K562 (cell line): ENCODE measurements around the gene FOS. TPM values are rescaled to one million over a fixed set of nuclear protein-coding genes. Genes with fewer than 3 reads are reported as not detected.

Source experiments
- ATAC-seq: fragments of 200-7000 bp; cut with Tn5 transposase; 3 replicates; pipeline ENCODE4 v1.9.1; 2020; ENCODE audit warnings: moderate library complexity
- BruUV-seq: library from RNA; stranded (reverse); fragments of 400-500 nt; replicated peaks from 2 replicates; lab custom pipeline; 2021; lab: Mats Ljungman, UMichigan
- CTCF ChIA-PET: fragments of 300-600 bp; formaldehyde crosslinking; extraction: SDS; loops from one replicate; lab custom pipeline; 2021; ENCODE audit warnings: low intra/inter-chr PET ratio; lab: Yijun Ruan, JAX
- POLR2A ChIA-PET: fragments of 300-600, 350-650 bp; sonication (Branson Sonifier 250); formaldehyde crosslinking; extraction: SDS; loops from one replicate; lab custom pipeline; 2021; ENCODE audit warnings: antibody characterized with exemption, inconsistent platforms; lab: Yijun Ruan, JAX
- DNase-seq, 4 experiments: peaks; one replicate each; pipeline versions ENCODE4 v3.0.0 to v3.0.0-alpha.2; 2011 to 2018; ENCODE audit warnings: low spot score in 3 of 4, mixed read lengths in 3 of 4; ENCODE audit errors: extremely low read depth in 1 of 4
- FAIRE-seq: peaks from 2 replicates; lab custom pipeline; 2011; peaks lifted over from hg19 to GRCh38; lab: Jason Lieb, UNC
- H2AFZ ChIP-seq: 2 replicates; pipeline ENCODE4 v1.6.0; 2011; ENCODE audit warnings: low read depth, low read length, control low read depth, inconsistent platforms
- H3K27ac ChIP-seq: fragments of 200-600 bp; 3 replicates; pipeline ENCODE4 v1.8.0; 2011; ENCODE audit warnings: low read depth, mild to moderate bottlenecking, control low read depth, inconsistent platforms, low read length, moderate library complexity, mixed read lengths; ENCODE audit errors: extremely low read depth
- H3K27me3 ChIP-seq, 2 experiments: fragments of 300-600 bp in 1 of 2; 2 replicates in 1 of 2; 3 replicates in 1 of 2; pipeline versions ENCODE4 v1.6.0 to v1.8.0; 2011; ENCODE audit warnings: inconsistent platforms in 2 of 2, low read length in 2 of 2, mild to moderate bottlenecking in 1 of 2, mixed read lengths in 1 of 2, moderate library complexity in 1 of 2; ENCODE audit not compliant: control insufficient read depth in 2 of 2, insufficient read depth in 2 of 2
- H3K36me3 ChIP-seq: fragments of 300-600 bp; 3 replicates; pipeline ENCODE4 v1.8.0; 2011; ENCODE audit warnings: mild to moderate bottlenecking, low read length, inconsistent platforms; ENCODE audit not compliant: control insufficient read depth, insufficient read depth
- H3K4me1 ChIP-seq, 2 experiments: fragments of 200-600 bp in 1 of 2; replicated peaks in 1 of 2; 2 replicates in 1 of 2; 3 replicates in 1 of 2; pipeline versions ENCODE4 v1.5.1 to v1.8.0; 2011; ENCODE audit warnings: inconsistent platforms in 2 of 2, low read length in 2 of 2, mild to moderate bottlenecking in 1 of 2, mixed read lengths in 1 of 2, moderate library complexity in 1 of 2; ENCODE audit not compliant: control insufficient read depth in 2 of 2, insufficient read depth in 2 of 2
- H3K4me2 ChIP-seq: 2 replicates; pipeline ENCODE4 v1.6.1; 2011; ENCODE audit warnings: low read length, control low read depth, inconsistent platforms, mixed read lengths; ENCODE audit not compliant: insufficient read depth
- H3K4me3 ChIP-seq: fragments of 200-600 bp; sonication (generic), shearing (Covaris generic); 2 replicates; pipeline ENCODE4 v1.5.1; 2016; ENCODE audit warnings: control low read depth, inconsistent platforms
- H3K79me2 ChIP-seq: fragments of 200-600 bp; 3 replicates; pipeline ENCODE4 v1.8.0; 2011; ENCODE audit warnings: low read length, inconsistent platforms; ENCODE audit not compliant: control insufficient read depth, insufficient read depth
- H3K9ac ChIP-seq, 2 experiments: 2 replicates each; pipeline versions ENCODE4 v1.6.0 to v1.6.1; 2011; ENCODE audit warnings: low read depth in 2 of 2, low read length in 2 of 2, control low read depth in 1 of 2, inconsistent platforms in 1 of 2, mild to moderate bottlenecking in 1 of 2, mixed read lengths in 1 of 2; ENCODE audit not compliant: insufficient read depth in 1 of 2
- H3K9me1 ChIP-seq: one replicate; pipeline ENCODE4 v1.6.0; 2011; ENCODE audit warnings: inconsistent platforms, mild to moderate bottlenecking, low read length, moderate library complexity; ENCODE audit not compliant: control insufficient read depth, insufficient read depth
- H3K9me3 ChIP-seq: replicated peaks from 2 replicates; pipeline ENCODE4 v1.5.1; 2011; ENCODE audit warnings: low read depth, low read length, inconsistent platforms; ENCODE audit not compliant: control insufficient read depth, insufficient read depth
- H4K20me1 ChIP-seq: replicated peaks from 2 replicates; pipeline ENCODE4 v1.6.1; 2011; ENCODE audit warnings: low read length, inconsistent platforms, mixed read lengths; ENCODE audit not compliant: control insufficient read depth, insufficient read depth
- HDAC2 ChIP-seq: fragments of 450-650 bp; IDR thresholded peaks from 2 replicates; pipeline ENCODE4 v1.6.1; 2016; ENCODE audit warnings: mild to moderate bottlenecking
- TGIF2 ChIP-seq: sonication (generic); formaldehyde crosslinking; IDR thresholded peaks from 2 replicates; pipeline ENCODE4 v1.8.1; 2022; ENCODE audit warnings: mild to moderate bottlenecking, missing genetic modification reagents, moderate library complexity
- WGBS: fragments of 100-300 bp; shearing (Covaris generic); methylation state at CpG from one replicate; pipeline ENCODE4 v1.1.6; 2016; ENCODE audit warnings: low coverage, mixed read lengths; ENCODE audit not compliant: insufficient coverage; ENCODE audit errors: missing lambda C conversion rate; 5-methylcytosine and 5-hydroxymethylcytosine counted together
- in situ Hi-C: fragments of 300-500 bp; cut with MboI; formaldehyde crosslinking; loops from 4 replicates; pipeline ENCODE4 v1.15.0; 2018; ENCODE audit warnings: inconsistent platforms, mixed read lengths
- intact Hi-C: fragments of 100-400 bp; cut with micrococcal nuclease; formaldehyde crosslinking; loops from 2 replicates; pipeline ENCODE4 v1.14.2; 2022
- polyA plus RNA-seq, 8 experiments: library from polyadenylated mRNA; depleted of rRNA in 4 of 8; stranded (reverse) in 5 of 8; unstranded in 3 of 8; fragments of >200 nt; fragmentation: Nextera tagmentation in 2 of 8; fragmentation: Illumina TruSeq in 1 of 8; extraction: Ambion mirVana in 2 of 8; extraction: Trizol in 1 of 8; gene quantifications; 2 replicates each; pipeline versions ENCODE4 v1.2.1 to v1.2.3, GENCODE V29; 2011 to 2014; ENCODE audit warnings: inconsistent platforms in 1 of 8, missing spikeins in 1 of 8
- total RNA-seq, 7 experiments: library from RNA; depleted of rRNA in 6 of 7; stranded (reverse); fragments of >200 nt in 6 of 7; fragmentation: Illumina TruSeq in 2 of 7; extraction: Trizol in 2 of 7; gene quantifications; 2 replicates each; pipeline versions ENCODE4 v1.2.1 to v1.2.3, GENCODE V29; 2011 to 2021; ENCODE audit warnings: low replicate concordance in 1 of 7
- TF ChIP-seq, protein P1 (sequence below): sonication (generic); formaldehyde crosslinking; IDR thresholded peaks from 2 replicates; pipeline ENCODE4 v1.8.1; 2023; ENCODE audit warnings: mild to moderate bottlenecking, missing genetic modification reagents

Gene FOS
- total and polyA plus RNA-seq, 9 of the 15 experiments (the other 6 are each of a cell fraction or from before 2014, with no cell fraction given), result 0.54 to 13.8 (median 8.9) TPM

DNA sequence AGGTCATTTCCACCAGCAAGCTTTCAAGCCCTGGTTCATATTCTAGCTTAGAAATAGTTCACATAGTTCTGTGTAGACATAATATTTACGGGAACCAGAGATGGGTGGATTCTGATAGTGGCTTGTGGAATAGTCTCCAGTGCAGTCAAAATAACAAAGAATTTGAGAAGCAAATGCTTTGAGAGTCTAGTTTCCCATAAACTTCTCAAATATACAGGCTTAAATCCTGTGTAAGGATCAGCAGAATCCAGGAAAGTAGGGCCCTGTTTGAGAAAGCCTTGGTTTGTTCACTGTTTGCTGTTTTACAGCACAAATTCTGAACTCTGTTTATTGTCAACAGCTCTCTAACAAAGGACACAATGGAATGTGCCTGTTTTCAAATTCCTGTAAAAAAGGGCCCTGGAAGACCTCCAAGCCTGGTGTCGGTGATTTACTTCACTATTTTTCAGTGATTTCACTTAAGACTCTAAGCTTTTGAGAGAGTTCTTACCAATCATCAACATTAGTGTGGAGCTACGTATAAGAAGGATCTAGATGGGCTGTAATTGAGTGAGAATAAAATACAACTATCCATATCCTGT, 11.4 kb upstream of the FOS start:
- Histone ChIP-seq H4K20me1 (no peaks in the 10 kb centered on the region), H3K4me2 (no peak overlapping the region), H3K9me3 (no peaks in the 10 kb centered on the region), H3K27me3 (no peaks in the 10 kb centered on the region; a peak in 1 of 5 replicates), H3K4me3 (no peak overlapping the region), H3K9me1 (no peaks in the 10 kb centered on the region), H2AFZ (no peak overlapping the region), H3K27ac (no peak overlapping the region), H3K79me2 (no peaks in the 10 kb centered on the region), H3K4me1 (no peaks in the 10 kb centered on the region; a peak in 1 of 5 replicates), H3K36me3 (no peaks in the 10 kb centered on the region), H3K9ac (no peak overlapping the region)
- POLR2A ChIA-PET, result interaction anchor here (0.5 to 1.5 kb wide), 6 partner anchors 8 to 91 kb away, joined by 3 to 9 read pairs (median 4); partner anchors contain the start of gene FOS
- TF ChIP-seq TGIF2 (CRISPR knock-in tag) (no peak), HDAC2 (no peak)
- TF ChIP-seq, protein P1, sequence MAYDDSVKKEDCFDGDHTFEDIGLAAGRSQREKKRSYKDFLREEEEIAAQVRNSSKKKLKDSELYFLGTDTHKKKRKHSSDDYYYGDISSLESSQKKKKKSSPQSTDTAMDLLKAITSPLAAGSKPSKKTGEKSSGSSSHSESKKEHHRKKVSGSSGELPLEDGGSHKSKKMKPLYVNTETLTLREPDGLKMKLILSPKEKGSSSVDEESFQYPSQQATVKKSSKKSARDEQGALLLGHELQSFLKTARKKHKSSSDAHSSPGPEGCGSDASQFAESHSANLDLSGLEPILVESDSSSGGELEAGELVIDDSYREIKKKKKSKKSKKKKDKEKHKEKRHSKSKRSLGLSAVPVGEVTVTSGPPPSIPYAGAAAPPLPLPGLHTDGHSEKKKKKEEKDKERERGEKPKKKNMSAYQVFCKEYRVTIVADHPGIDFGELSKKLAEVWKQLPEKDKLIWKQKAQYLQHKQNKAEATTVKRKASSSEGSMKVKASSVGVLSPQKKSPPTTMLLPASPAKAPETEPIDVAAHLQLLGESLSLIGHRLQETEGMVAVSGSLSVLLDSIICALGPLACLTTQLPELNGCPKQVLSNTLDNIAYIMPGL (CRISPR knock-in tag), result no peak
- intact Hi-C loops, result no loop called here
- DNase-seq (no peak), FAIRE-seq (no peak), ATAC-seq (no peak)
- 40% methylated on average over 3 of the region's 3 CpGs for WGBS
- CTCF ChIA-PET, result no interaction called here
- in situ Hi-C loops, result no loop called here
- BruUV-seq, result no TSS peak
